Activated T-cell treated with anti-CD3 and anti-CD28 coated beads, Interleukin-2, amount 50 U/mL, for 4 hours (primary cell): ENCODE results near the gene UVRAG. TPM values are rescaled to one million over a fixed set of nuclear protein-coding genes. Genes with fewer than 3 reads are reported as not detected.
"Not testable (repeated sequence)": the region's sequence is repeated elsewhere in the genome, so short reads cannot be mapped to it uniquely, and the experiment has no call there.

Experiments used
- ATAC-seq, 2 donors: fragments of 200-7000 bp; cut with Tn5 transposase; one replicate each; pipeline ENCODE4 v1.10.0; 2021
- DNase-seq: peaks from one replicate; pipeline ENCODE4 v3.0.0-alpha.2; 2020
- H3K27me3 Mint-ChIP-seq: one replicate; pipeline ENCODE4 v1.8.0; 2021; ENCODE audit warnings: low read depth, mixed read lengths
- H3K36me3 Mint-ChIP-seq: one replicate; pipeline ENCODE4 v1.8.0; 2022; ENCODE audit warnings: mixed read lengths; ENCODE audit not compliant: insufficient read depth
- H3K4me1 Mint-ChIP-seq: one replicate; pipeline ENCODE4 v1.8.0; 2021; ENCODE audit warnings: low read depth, mixed read lengths
- H3K4me3 Mint-ChIP-seq: one replicate; pipeline ENCODE4 v1.8.0; 2021; ENCODE audit warnings: mild to moderate bottlenecking, moderate library complexity, mixed read lengths
- H3K9me3 Mint-ChIP-seq: one replicate; pipeline ENCODE4 v1.8.0; 2021; ENCODE audit warnings: mixed read lengths
- total RNA-seq, 3 donors: library from RNA; stranded (reverse); gene quantifications; one replicate each; pipeline ENCODE4 v1.2.1, GENCODE V29; 2021

UVRAG gene
- total RNA-seq, 3 donors from 2014 or later: 14.4 to 15.8 (median 14.5) TPM

GRCh38 chr11:75966537-75967287 is 151.7 kb downstream of the UVRAG start:
- no peaks in the 10 kb centered on the region for H3K27me3 Mint-ChIP-seq
- peaks cover 29% of the 10 kb centered on the region for H3K36me3 Mint-ChIP-seq
- DNase-seq (no peak), ATAC-seq (no peak)
- H3K4me3 Mint-ChIP-seq: no peak overlapping the region
- peaks cover 6% of the 10 kb centered on the region for H3K9me3 Mint-ChIP-seq
- H3K4me1 Mint-ChIP-seq: peaks cover 10% of the 10 kb centered on the region

- no peak for DNase-seq
- Mint-ChIP-seq H3K4me1 (peaks cover 10% of the 10 kb centered on the region), H3K27me3 (no peaks in the 10 kb centered on the region), H3K36me3 (peaks cover 33% of the 10 kb centered on the region), H3K9me3 (peaks cover 17% of the 10 kb centered on the region), H3K4me3 (no peak overlapping the region)
- ATAC-seq: no peak
These were observed 153.1 kb downstream of the UVRAG start for GRCh38 chr11:75968021-75968625.

GRCh38 chr11:75969626-75970308 is 154.8 kb downstream of the UVRAG start:
- Mint-ChIP-seq H3K36me3 (peaks cover 38% of the 10 kb centered on the region), H3K4me3 (no peak overlapping the region), H3K27me3 (no peaks in the 10 kb centered on the region), H3K9me3 (peaks cover 21% of the 10 kb centered on the region), H3K4me1 (peaks cover 10% of the 10 kb centered on the region)
- DNase-seq (no peak), ATAC-seq (no peak)

- H3K36me3 Mint-ChIP-seq: peaks cover 35% of the 10 kb centered on the region
- peaks cover 21% of the 10 kb centered on the region for H3K9me3 Mint-ChIP-seq
- not testable (repeated sequence) for H3K4me3 Mint-ChIP-seq, ATAC-seq, H3K27me3 Mint-ChIP-seq, DNase-seq
- peaks cover 20% of the 10 kb centered on the region for H3K4me1 Mint-ChIP-seq
These were observed 158.7 kb downstream of the UVRAG start for GRCh38 chr11:75973710-75974109.

GRCh38 chr11:75979075-75979474 is 164.1 kb downstream of the UVRAG start:
- H3K9me3 Mint-ChIP-seq, H3K27me3 Mint-ChIP-seq, H3K4me3 Mint-ChIP-seq, DNase-seq, ATAC-seq: not testable (repeated sequence)
- peaks cover 16% of the 10 kb centered on the region for H3K36me3 Mint-ChIP-seq
- peaks cover 23% of the 10 kb centered on the region for H3K4me1 Mint-ChIP-seq

- not testable (repeated sequence) for H3K4me3 Mint-ChIP-seq, DNase-seq, H3K27me3 Mint-ChIP-seq, ATAC-seq, H3K9me3 Mint-ChIP-seq
- Mint-ChIP-seq H3K4me1 (peaks cover 23% of the 10 kb centered on the region), H3K36me3 (peaks cover 21% of the 10 kb centered on the region)
These were observed 164.5 kb downstream of the UVRAG start for GRCh38 chr11:75979479-75980027.

GRCh38 chr11:75980031-75980430 is 165.0 kb downstream of the UVRAG start:
- no peaks in the 10 kb centered on the region for H3K27me3 Mint-ChIP-seq
- no peak overlapping the region for H3K4me3 Mint-ChIP-seq
- peaks cover 23% of the 10 kb centered on the region for H3K4me1 Mint-ChIP-seq

GRCh38 chr11:75981546-75981945 is 166.5 kb downstream of the UVRAG start:
- Mint-ChIP-seq H3K4me3 (no peak overlapping the region), H3K4me1 (peaks cover 16% of the 10 kb centered on the region), H3K36me3 (peaks cover 26% of the 10 kb centered on the region), H3K9me3 (no peaks in the 10 kb centered on the region), H3K27me3 (no peaks in the 10 kb centered on the region)
- ATAC-seq (no peak), DNase-seq (no peak)

More at GRCh38 chr11:75980031-75980430, 165.0 kb downstream of the UVRAG start:
- Mint-ChIP-seq H3K9me3 (no peaks in the 10 kb centered on the region), H3K36me3 (peaks cover 24% of the 10 kb centered on the region)
- ATAC-seq (no peak), DNase-seq (no peak)

GRCh38 chr11:75982309-75982708 is 167.3 kb downstream of the UVRAG start:
- H3K27me3 Mint-ChIP-seq: no peaks in the 10 kb centered on the region
- H3K4me1 Mint-ChIP-seq: peaks cover 12% of the 10 kb centered on the region
- H3K36me3 Mint-ChIP-seq: peaks cover 29% of the 10 kb centered on the region
- DNase-seq (no peak), ATAC-seq (no peak)
- no peaks in the 10 kb centered on the region for H3K9me3 Mint-ChIP-seq
- H3K4me3 Mint-ChIP-seq: no peak overlapping the region

- H3K4me1 Mint-ChIP-seq: peaks cover 5% of the 10 kb centered on the region
- DNase-seq (no peak), ATAC-seq (no peak)
- H3K27me3 Mint-ChIP-seq: no peaks in the 10 kb centered on the region
- H3K4me3 Mint-ChIP-seq: no peak overlapping the region
- H3K9me3 Mint-ChIP-seq: no peaks in the 10 kb centered on the region
- H3K36me3 Mint-ChIP-seq: peaks cover 35% of the 10 kb centered on the region
These were observed 172.0 kb downstream of the UVRAG start for GRCh38 chr11:75986966-75987365.

- DNase-seq: no peak
- Mint-ChIP-seq H3K4me1 (peaks cover 5% of the 10 kb centered on the region), H3K36me3 (peaks cover 33% of the 10 kb centered on the region), H3K27me3 (no peaks in the 10 kb centered on the region), H3K4me3 (no peak overlapping the region), H3K9me3 (no peaks in the 10 kb centered on the region)
- no peak for ATAC-seq
These were observed 178.1 kb downstream of the UVRAG start for GRCh38 chr11:75993126-75993525.

GRCh38 chr11:75994616-75995015 is 179.6 kb downstream of the UVRAG start:
- H3K36me3 Mint-ChIP-seq: peaks cover 34% of the 10 kb centered on the region

GRCh38 chr11:75996523-75997442 is 181.8 kb downstream of the UVRAG start:
- Mint-ChIP-seq H3K4me3 (no peak overlapping the region), H3K27me3 (no peaks in the 10 kb centered on the region), H3K9me3 (peaks cover 13% of the 10 kb centered on the region), H3K36me3 (peaks cover 48% of the 10 kb centered on the region), H3K4me1 (peaks cover 1% of the 10 kb centered on the region)
- no peak for DNase-seq
- ATAC-seq: no peak

More at GRCh38 chr11:75994616-75995015, 179.6 kb downstream of the UVRAG start:
- peaks cover 1% of the 10 kb centered on the region for H3K4me1 Mint-ChIP-seq
- DNase-seq (no peak), ATAC-seq (no peak)
- H3K27me3 Mint-ChIP-seq: no peaks in the 10 kb centered on the region
- H3K9me3 Mint-ChIP-seq: no peaks in the 10 kb centered on the region
- no peak overlapping the region for H3K4me3 Mint-ChIP-seq
